Peyer's patch (tissue), 4 donors: ENCODE measurements around the gene RCC2.

ENCODE experiments used
- CTCF ChIP-seq, 6 experiments: fragments of 450-650 bp in 4 of 6; fragments of 200-600 bp in 2 of 6; sonication (generic) in 1 of 6; IDR thresholded peaks; one replicate each; pipeline ENCODE4 v1.5.1; 2017 to 2019; ENCODE audit warnings: antibody characterized with exemption in 6 of 6, mild to moderate bottlenecking in 3 of 6, moderate library complexity in 1 of 6
- POLR2A ChIP-seq, 2 donors: fragments of 450-650 bp; IDR thresholded peaks; one replicate each; pipeline ENCODE4 v1.5.1; 2017; ENCODE audit warnings: antibody characterized with exemption in 2 of 2, mild to moderate bottlenecking in 2 of 2, moderate library complexity in 2 of 2

- TF ChIP-seq CTCF (IDR thresholded peaks at IDR 0.05) (no peak), POLR2A (IDR thresholded peaks at IDR 0.05) (no peak)
These were observed 35.3 kb downstream of the RCC2 start for GRCh38 chr1:17404034-17404684.
